Heart left ventricle (tissue), 13 donors: ENCODE measurements around the gene TMEM101.

Source experiments
- CTCF ChIP-seq, 12 donors: fragments of 200-600 bp; sonication (generic) in 4 of 12; IDR thresholded peaks; one replicate each; pipeline versions ENCODE4 v1.5.0 to v1.8.0; 2018 to 2022; ENCODE audit warnings: antibody characterized with exemption in 12 of 12, mild to moderate bottlenecking in 5 of 12
- POLR2A ChIP-seq, 2 donors: fragments of 450-650 bp; IDR thresholded peaks; one replicate each; pipeline ENCODE4 v1.6.1; 2017; ENCODE audit warnings: antibody characterized with exemption in 2 of 2, mild to moderate bottlenecking in 2 of 2, moderate library complexity in 2 of 2
- donor health status: ischemic (EF 13 %, LVEDD 7.1; RV severe dilation, severe dysfunction).
- donor health status: DM: no; HTN: yes; CAD: no.
- donor health status: DM: no; HTN: no; CAD: no.
- donor health status: ischemic (EF 25% LVEDD 6.9; RV normal size, moderate dysfunction).
- donor health status: ischemic (EF 25% LVEDD 5.7; RV mildly dilated, moderate dysfunction).
- donor health status: ischemic (EF 35%, LVEDD 5.7; RV mildly dilated, moderate dysfunction).
- donor health status: nonischemic (EF 11% LVEDD 7.7; RV severe dilation, severe dysfunction).
- donor health status: DM: yes; HTN: yes; CAD: no.
- donor health status: PGD.
- donor health status: ischemic (EF 29% LVEDD 5.4; RV normal size, mild dysfunction).
- donor health status: nonischemic (EF 23%, LVEDD 6.1; RV moderate dilation, normal function).

GRCh38 chr17:43994272-43995149 lies 20.3 kb downstream of the TMEM101 start:
- TF ChIP-seq CTCF (IDR thresholded peaks at IDR 0.05) (peak; percentile 73 to 93 (median 82)), POLR2A (IDR thresholded peaks at IDR 0.05) (no peak)
